ENCODE data around the gene C16orf74. TPM values are rescaled to one million over a fixed set of nuclear protein-coding genes. Genes with fewer than 3 reads are reported as not detected.

Gene C16orf74
- total and polyA plus RNA-seq, 10 donors, result 12.1 to 107 (median 19.3) TPM

GRCh38 chr16:85735946-85736345 is 14.9 kb downstream of the C16orf74 start:
- WGBS, 5 donors, result 66 to 74% (median 73%) methylated on average over 6 of the region's 6 CpGs
- intact Hi-C loops (cut with DNase I; ENCODE audit: low total_unique reads), result no loop called here
- no peak for DNase-seq
- Histone ChIP-seq H3K9me3 (no peaks in the 10 kb centered on the region), H3K4me3 (no peak overlapping the region), H3K27ac (peak overlapping the region in 2 of 8 donors; percentile 43 to 70), H3K4me1 (peaks cover 5 to 60% (median 30%) of the 10 kb centered on the region in 6 donors), H3K36me3 (peaks cover 0 to 8% (median 0%) of the 10 kb centered on the region in 6 donors), H3K27me3 (replicated peaks in 1 of 7) (no peaks in the 10 kb centered on the region)
- TF ChIP-seq POLR2A (IDR thresholded peaks at IDR 0.05), result no peak
- TF ChIP-seq, protein P1, sequence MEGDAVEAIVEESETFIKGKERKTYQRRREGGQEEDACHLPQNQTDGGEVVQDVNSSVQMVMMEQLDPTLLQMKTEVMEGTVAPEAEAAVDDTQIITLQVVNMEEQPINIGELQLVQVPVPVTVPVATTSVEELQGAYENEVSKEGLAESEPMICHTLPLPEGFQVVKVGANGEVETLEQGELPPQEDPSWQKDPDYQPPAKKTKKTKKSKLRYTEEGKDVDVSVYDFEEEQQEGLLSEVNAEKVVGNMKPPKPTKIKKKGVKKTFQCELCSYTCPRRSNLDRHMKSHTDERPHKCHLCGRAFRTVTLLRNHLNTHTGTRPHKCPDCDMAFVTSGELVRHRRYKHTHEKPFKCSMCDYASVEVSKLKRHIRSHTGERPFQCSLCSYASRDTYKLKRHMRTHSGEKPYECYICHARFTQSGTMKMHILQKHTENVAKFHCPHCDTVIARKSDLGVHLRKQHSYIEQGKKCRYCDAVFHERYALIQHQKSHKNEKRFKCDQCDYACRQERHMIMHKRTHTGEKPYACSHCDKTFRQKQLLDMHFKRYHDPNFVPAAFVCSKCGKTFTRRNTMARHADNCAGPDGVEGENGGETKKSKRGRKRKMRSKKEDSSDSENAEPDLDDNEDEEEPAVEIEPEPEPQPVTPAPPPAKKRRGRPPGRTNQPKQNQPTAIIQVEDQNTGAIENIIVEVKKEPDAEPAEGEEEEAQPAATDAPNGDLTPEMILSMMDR (IDR thresholded peaks at IDR 0.05 in 8 of 11, conservative IDR thresholded peaks at IDR 0.05 in 3 of 11), result no peak
- TF ChIP-seq POLR2AphosphoS5 (IDR thresholded peaks at IDR 0.05), result no peak

DNA sequence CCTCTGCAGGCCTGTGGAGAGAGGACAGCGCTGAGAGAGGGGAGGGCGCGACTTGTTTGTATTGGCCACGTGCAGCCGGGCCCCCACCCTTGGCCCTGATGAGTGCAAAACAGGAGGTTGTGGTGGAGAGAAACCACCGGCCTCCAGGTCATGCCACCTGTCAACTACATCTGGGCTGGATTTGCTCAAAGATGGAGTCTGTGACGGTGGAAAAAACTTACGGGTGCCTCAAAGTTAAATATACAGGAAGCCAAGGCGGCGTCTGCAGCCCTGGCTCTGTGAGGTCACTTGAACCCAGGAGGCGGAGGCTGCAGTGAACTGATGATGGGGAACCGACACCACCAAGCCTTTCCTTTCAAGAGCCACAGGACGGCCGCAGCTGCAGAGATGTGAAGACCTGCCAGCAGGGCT is 15.7 kb downstream of the C16orf74 start:
- H3K4me3 ChIP-seq, result peak overlapping the region in 2 of 8 donors; percentile 6 to 47
- H3K27ac ChIP-seq, result peak overlapping the region in 4 of 8 donors; percentile 35 to 70 (median 54)
- TF ChIP-seq POLR2A (IDR thresholded peaks at IDR 0.05) (no peak), POLR2AphosphoS5 (IDR thresholded peaks at IDR 0.05) (peak; percentile 26 to 61 (median 53))
- peaks cover 0 to 8% (median 0%) of the 10 kb centered on the region in 6 donors for H3K36me3 ChIP-seq
- intact Hi-C loops (cut with DNase I; ENCODE audit: low total_unique reads), result no loop called here
- DNase-seq, result peak; percentile 89
- peaks cover 5 to 67% (median 30%) of the 10 kb centered on the region in 6 donors for H3K4me1 ChIP-seq
- WGBS, 5 donors, result 17 to 45% (median 26%) methylated on average over 14 of the region's 14 CpGs
- H3K27me3 ChIP-seq (replicated peaks in 1 of 7), result no peaks in the 10 kb centered on the region
- no peaks in the 10 kb centered on the region for H3K9me3 ChIP-seq

- peaks cover 0 to 8% (median 0%) of the 10 kb centered on the region in 6 donors for H3K36me3 ChIP-seq
- peak overlapping the region in 2 of 8 donors; percentile 6 to 47 for H3K4me3 ChIP-seq
- 76 to 85% (median 79%) methylated on average over 10 of the region's 10 CpGs for WGBS, 5 donors
- no peaks in the 10 kb centered on the region for H3K27me3 ChIP-seq (replicated peaks in 1 of 7)
- DNase-seq, result no peak
- H3K27ac ChIP-seq, result peak overlapping the region in 4 of 8 donors; percentile 43 to 70 (median 68)
- no peak for TF ChIP-seq POLR2AphosphoS5 (IDR thresholded peaks at IDR 0.05)
- TF ChIP-seq POLR2A (IDR thresholded peaks at IDR 0.05), result no peak
- TF ChIP-seq, protein P1 (IDR thresholded peaks at IDR 0.05 in 8 of 11, conservative IDR thresholded peaks at IDR 0.05 in 3 of 11), result no peak
- no peaks in the 10 kb centered on the region for H3K9me3 ChIP-seq
- intact Hi-C loops (cut with DNase I; ENCODE audit: low total_unique reads), result no loop called here
- H3K4me1 ChIP-seq, result peaks cover 5 to 75% (median 30%) of the 10 kb centered on the region in 6 donors
Observed at GRCh38 chr16:85734311-85735017, 16.4 kb downstream of the C16orf74 start.

GRCh38 chr16:85733839-85734170 is 17.1 kb downstream of the C16orf74 start:
- Histone ChIP-seq H3K4me1 (peaks cover 5 to 80% (median 30%) of the 10 kb centered on the region in 6 donors), H3K27me3 (replicated peaks in 1 of 7) (no peaks in the 10 kb centered on the region), H3K4me3 (no peak overlapping the region), H3K9me3 (no peaks in the 10 kb centered on the region), H3K36me3 (peaks cover 0 to 8% (median 0%) of the 10 kb centered on the region in 6 donors), H3K27ac (peak overlapping the region in 6 of 8 donors; percentile 38 to 70 (median 56))
- DNase-seq, result no peak
- intact Hi-C loops (cut with DNase I; ENCODE audit: low total_unique reads), result no loop called here
- WGBS, 5 donors, result 47 to 73% (median 69%) methylated on average over 11 of the region's 11 CpGs
- TF ChIP-seq, protein P1 (IDR thresholded peaks at IDR 0.05 in 8 of 11, conservative IDR thresholded peaks at IDR 0.05 in 3 of 11), result no peak
- TF ChIP-seq POLR2AphosphoS5 (IDR thresholded peaks at IDR 0.05) (no peak), POLR2A (IDR thresholded peaks at IDR 0.05) (no peak)
